KOPT-K1 (cell line): ENCODE measurements around the gene MRAP.

Experiments
- H3K27ac ChIP-seq: fragments of 200-600 bp; sonication (generic); 2 replicates; pipeline ENCODE4 v1.5.1; 2016; ENCODE audit warnings: antibody characterized with exemption, mild to moderate bottlenecking, low read depth, low read length; ENCODE audit not compliant: poor library complexity, severe bottlenecking
- H3K36me3 ChIP-seq: fragments of 200-600 bp; sonication (generic); 2 replicates; pipeline ENCODE4 v1.5.1; 2017; ENCODE audit warnings: antibody characterized with exemption, mild to moderate bottlenecking, low read length, moderate library complexity; ENCODE audit not compliant: insufficient read depth
- H3K9me3 ChIP-seq: fragments of 200-600 bp; sonication (generic); 2 replicates; pipeline ENCODE4 v1.5.1; 2017; ENCODE audit warnings: antibody characterized with exemption, low read length, mild to moderate bottlenecking; ENCODE audit not compliant: insufficient read depth, poor library complexity, severe bottlenecking

Gene MRAP

DNA sequence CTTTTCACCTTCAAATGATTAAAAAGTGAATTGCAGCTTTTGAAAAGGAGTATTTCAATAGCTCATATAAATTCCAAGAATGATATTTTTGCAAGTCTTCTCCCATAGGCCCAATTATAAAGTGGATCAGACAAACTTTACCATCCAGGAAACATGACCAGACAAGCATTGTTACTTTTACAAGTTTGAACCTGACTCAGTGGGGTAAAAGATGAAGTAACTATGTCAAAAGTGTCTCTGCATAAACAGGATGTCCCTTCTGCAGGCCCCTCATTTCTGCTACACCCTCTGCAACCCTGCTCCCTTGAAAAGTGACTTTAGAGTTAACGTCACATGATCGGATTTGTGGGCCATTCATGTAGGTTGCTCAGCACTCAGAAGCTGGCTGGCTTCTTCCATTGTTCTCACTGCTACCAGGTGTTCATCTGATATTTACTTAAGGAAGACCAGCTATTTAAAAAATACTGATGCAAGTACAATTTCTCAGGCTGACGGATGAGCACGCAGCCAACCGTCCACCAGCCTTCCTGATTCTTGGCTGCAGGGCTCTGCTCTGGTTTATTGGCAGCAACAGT lies 61.8 kb downstream of the MRAP start:
- H3K27ac ChIP-seq = no peak overlapping the region
- peaks cover 99% of the 10 kb centered on the region for H3K36me3 ChIP-seq
- H3K9me3 ChIP-seq = no peaks in the 10 kb centered on the region
